Measurements from ENCODE around the gene ALDH3B1.

DNA sequence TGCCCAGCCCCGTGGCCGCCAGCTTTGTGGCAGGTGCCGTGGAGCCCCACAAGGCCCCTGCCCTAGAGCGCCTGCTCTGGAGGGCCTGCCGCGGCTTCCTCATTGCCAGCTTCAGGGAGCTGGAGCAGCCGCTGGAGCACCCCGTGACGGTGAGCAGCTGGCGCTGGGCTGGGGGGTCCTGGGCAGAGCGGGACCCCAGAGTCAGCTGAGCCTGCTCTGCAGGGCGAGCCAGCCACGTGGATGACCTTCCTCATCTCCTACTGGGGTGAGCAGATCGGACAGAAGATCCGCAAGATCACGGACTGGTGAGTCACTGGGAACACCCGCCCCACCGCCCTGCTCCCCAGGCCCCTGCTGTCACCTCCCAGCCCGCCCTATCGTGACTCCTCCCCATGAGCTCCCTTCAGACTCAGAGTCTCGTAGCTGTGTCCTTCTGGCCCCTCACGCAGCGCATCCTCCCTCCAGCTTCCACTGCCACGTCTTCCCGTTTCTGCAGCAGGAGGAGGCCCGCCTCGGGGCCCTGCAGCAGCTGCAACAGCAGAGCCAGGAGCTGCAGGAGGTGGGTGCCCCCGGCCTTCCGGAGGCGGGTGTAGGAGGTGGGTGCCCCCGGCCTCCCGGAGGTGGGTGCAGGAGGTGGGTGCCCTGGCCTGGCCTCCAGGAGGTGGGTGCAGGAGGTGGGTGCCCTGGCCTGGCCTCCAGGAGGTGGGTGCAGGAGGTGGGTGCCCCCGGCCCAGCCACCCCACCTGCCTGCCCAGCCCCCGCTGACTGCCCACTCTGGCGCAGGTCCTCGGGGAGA lies 33.4 kb downstream of the ALDH3B1 start:
- TF ChIP-seq EZH2 (IDR thresholded peaks at IDR 0.05; ENCODE audit: borderline replicate concordance, control insufficient read depth, low read depth, low read length) (no peak), POLR2AphosphoS5 (IDR thresholded peaks at IDR 0.05; ENCODE audit: low read length) (no peak), BCLAF1 (IDR thresholded peaks at IDR 0.05) (no peak), CBX5 (IDR thresholded peaks at IDR 0.05; ENCODE audit: low read depth) (no peak), CEBPB (IDR thresholded peaks at IDR 0.05; ENCODE audit: borderline replicate concordance in 1 of 2, low read depth in 2 of 2, low read length in 2 of 2) (no peak), JUNB (IDR thresholded peaks at IDR 0.05) (no peak)
- TF ChIP-seq, protein P1, sequence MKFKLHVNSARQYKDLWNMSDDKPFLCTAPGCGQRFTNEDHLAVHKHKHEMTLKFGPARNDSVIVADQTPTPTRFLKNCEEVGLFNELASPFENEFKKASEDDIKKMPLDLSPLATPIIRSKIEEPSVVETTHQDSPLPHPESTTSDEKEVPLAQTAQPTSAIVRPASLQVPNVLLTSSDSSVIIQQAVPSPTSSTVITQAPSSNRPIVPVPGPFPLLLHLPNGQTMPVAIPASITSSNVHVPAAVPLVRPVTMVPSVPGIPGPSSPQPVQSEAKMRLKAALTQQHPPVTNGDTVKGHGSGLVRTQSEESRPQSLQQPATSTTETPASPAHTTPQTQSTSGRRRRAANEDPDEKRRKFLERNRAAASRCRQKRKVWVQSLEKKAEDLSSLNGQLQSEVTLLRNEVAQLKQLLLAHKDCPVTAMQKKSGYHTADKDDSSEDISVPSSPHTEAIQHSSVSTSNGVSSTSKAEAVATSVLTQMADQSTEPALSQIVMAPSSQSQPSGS (IDR thresholded peaks at IDR 0.05; ENCODE audit: low read length), result no peak
- TF ChIP-seq, protein P2, sequence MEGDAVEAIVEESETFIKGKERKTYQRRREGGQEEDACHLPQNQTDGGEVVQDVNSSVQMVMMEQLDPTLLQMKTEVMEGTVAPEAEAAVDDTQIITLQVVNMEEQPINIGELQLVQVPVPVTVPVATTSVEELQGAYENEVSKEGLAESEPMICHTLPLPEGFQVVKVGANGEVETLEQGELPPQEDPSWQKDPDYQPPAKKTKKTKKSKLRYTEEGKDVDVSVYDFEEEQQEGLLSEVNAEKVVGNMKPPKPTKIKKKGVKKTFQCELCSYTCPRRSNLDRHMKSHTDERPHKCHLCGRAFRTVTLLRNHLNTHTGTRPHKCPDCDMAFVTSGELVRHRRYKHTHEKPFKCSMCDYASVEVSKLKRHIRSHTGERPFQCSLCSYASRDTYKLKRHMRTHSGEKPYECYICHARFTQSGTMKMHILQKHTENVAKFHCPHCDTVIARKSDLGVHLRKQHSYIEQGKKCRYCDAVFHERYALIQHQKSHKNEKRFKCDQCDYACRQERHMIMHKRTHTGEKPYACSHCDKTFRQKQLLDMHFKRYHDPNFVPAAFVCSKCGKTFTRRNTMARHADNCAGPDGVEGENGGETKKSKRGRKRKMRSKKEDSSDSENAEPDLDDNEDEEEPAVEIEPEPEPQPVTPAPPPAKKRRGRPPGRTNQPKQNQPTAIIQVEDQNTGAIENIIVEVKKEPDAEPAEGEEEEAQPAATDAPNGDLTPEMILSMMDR (IDR thresholded peaks at IDR 0.05 in 2 of 3, conservative IDR thresholded peaks at IDR 0.05 in 1 of 3; ENCODE audit: control insufficient read depth in 2 of 3, extremely low read depth in 1 of 3, insufficient read depth in 1 of 3, low read depth in 3 of 3, low read length in 3 of 3), result no peak
